Measurements from ENCODE around the gene DAZAP1.

The DAZAP1 gene

GRCh38 chr19:1388637-1389026 is 18.8 kb upstream of the DAZAP1 start:
- peaks cover 5% of the 10 kb centered on the region for H3K4me1 ChIP-seq (ENCODE audit: control insufficient read depth, insufficient read depth, low read length)
- no peak overlapping the region for H3K4me3 ChIP-seq (ENCODE audit: low read length)
- H3K9ac ChIP-seq (ENCODE audit: low read depth, low read length) = no peak overlapping the region
- no peaks in the 10 kb centered on the region for H3K9me3 ChIP-seq (replicated peaks; ENCODE audit: low read length)
- H3K4me2 ChIP-seq (ENCODE audit: low read length) = no peak overlapping the region
- peaks cover 33% of the 10 kb centered on the region for H3K36me3 ChIP-seq (ENCODE audit: insufficient read depth, low read length)
- H3K27me3 ChIP-seq (ENCODE audit: control insufficient read depth, insufficient read depth, low read length) = no peaks in the 10 kb centered on the region

- peaks cover 37% of the 10 kb centered on the region for H3K36me3 ChIP-seq (ENCODE audit: insufficient read depth, low read length)
- peaks cover 5% of the 10 kb centered on the region for H3K4me1 ChIP-seq (ENCODE audit: control insufficient read depth, insufficient read depth, low read length)
- no peaks in the 10 kb centered on the region for H3K27me3 ChIP-seq (ENCODE audit: control insufficient read depth, insufficient read depth, low read length)
- no peak overlapping the region for H3K4me3 ChIP-seq (ENCODE audit: low read length)
- no peaks in the 10 kb centered on the region for H3K9me3 ChIP-seq (replicated peaks; ENCODE audit: low read length)
- no peak overlapping the region for H3K4me2 ChIP-seq (ENCODE audit: low read length)
- H3K9ac ChIP-seq (ENCODE audit: low read depth, low read length) = no peak overlapping the region
Observed at GRCh38 chr19:1389033-1389940, 18.1 kb upstream of the DAZAP1 start.

- peaks cover 37% of the 10 kb centered on the region for H3K36me3 ChIP-seq (ENCODE audit: insufficient read depth, low read length)
Observed at GRCh38 chr19:1390890-1391423, 16.4 kb upstream of the DAZAP1 start.

GRCh38 chr19:1392407-1392806 is 15.0 kb upstream of the DAZAP1 start:
- no peaks in the 10 kb centered on the region for H3K9me3 ChIP-seq (replicated peaks; ENCODE audit: low read length)
- no peaks in the 10 kb centered on the region for H3K4me1 ChIP-seq (ENCODE audit: control insufficient read depth, insufficient read depth, low read length)
- no peak overlapping the region for H3K4me3 ChIP-seq (ENCODE audit: low read length)
- H3K27me3 ChIP-seq (ENCODE audit: control insufficient read depth, insufficient read depth, low read length) = no peaks in the 10 kb centered on the region
- no peak overlapping the region for H3K9ac ChIP-seq (ENCODE audit: low read depth, low read length)
- H3K4me2 ChIP-seq (ENCODE audit: low read length) = no peak overlapping the region
- peaks cover 37% of the 10 kb centered on the region for H3K36me3 ChIP-seq (ENCODE audit: insufficient read depth, low read length)

More at GRCh38 chr19:1390890-1391423, 16.4 kb upstream of the DAZAP1 start:
- Histone ChIP-seq H3K27me3 (ENCODE audit: control insufficient read depth, insufficient read depth, low read length) (no peaks in the 10 kb centered on the region), H3K4me2 (ENCODE audit: low read length) (no peak overlapping the region), H3K9ac (ENCODE audit: low read depth, low read length) (no peak overlapping the region), H3K4me1 (ENCODE audit: control insufficient read depth, insufficient read depth, low read length) (no peaks in the 10 kb centered on the region), H3K9me3 (replicated peaks; ENCODE audit: low read length) (no peaks in the 10 kb centered on the region), H3K4me3 (ENCODE audit: low read length) (no peak overlapping the region)

GRCh38 chr19:1392939-1393530 is 14.4 kb upstream of the DAZAP1 start:
- Histone ChIP-seq H3K36me3 (ENCODE audit: insufficient read depth, low read length) (peaks cover 37% of the 10 kb centered on the region), H3K4me3 (ENCODE audit: low read length) (no peak overlapping the region), H3K9ac (ENCODE audit: low read depth, low read length) (no peak overlapping the region), H3K4me1 (ENCODE audit: control insufficient read depth, insufficient read depth, low read length) (no peaks in the 10 kb centered on the region), H3K4me2 (ENCODE audit: low read length) (no peak overlapping the region), H3K27me3 (ENCODE audit: control insufficient read depth, insufficient read depth, low read length) (no peaks in the 10 kb centered on the region), H3K9me3 (replicated peaks; ENCODE audit: low read length) (no peaks in the 10 kb centered on the region)

- Histone ChIP-seq H3K9ac (ENCODE audit: low read depth, low read length) (no peak overlapping the region), H3K4me2 (ENCODE audit: low read length) (no peak overlapping the region), H3K9me3 (replicated peaks; ENCODE audit: low read length) (no peaks in the 10 kb centered on the region), H3K4me1 (ENCODE audit: control insufficient read depth, insufficient read depth, low read length) (no peaks in the 10 kb centered on the region), H3K27me3 (ENCODE audit: control insufficient read depth, insufficient read depth, low read length) (no peaks in the 10 kb centered on the region), H3K4me3 (ENCODE audit: low read length) (no peak overlapping the region), H3K36me3 (ENCODE audit: insufficient read depth, low read length) (peaks cover 31% of the 10 kb centered on the region)
Observed at GRCh38 chr19:1393841-1394240, 13.5 kb upstream of the DAZAP1 start.

GRCh38 chr19:1394252-1395193 is 12.9 kb upstream of the DAZAP1 start:
- no peaks in the 10 kb centered on the region for H3K4me1 ChIP-seq (ENCODE audit: control insufficient read depth, insufficient read depth, low read length)
- no peaks in the 10 kb centered on the region for H3K9me3 ChIP-seq (replicated peaks; ENCODE audit: low read length)
- no peak overlapping the region for H3K4me3 ChIP-seq (ENCODE audit: low read length)
- H3K9ac ChIP-seq (ENCODE audit: low read depth, low read length) = no peak overlapping the region
- no peaks in the 10 kb centered on the region for H3K27me3 ChIP-seq (ENCODE audit: control insufficient read depth, insufficient read depth, low read length)
- peaks cover 24% of the 10 kb centered on the region for H3K36me3 ChIP-seq (ENCODE audit: insufficient read depth, low read length)
- H3K4me2 ChIP-seq (ENCODE audit: low read length) = no peak overlapping the region

GRCh38 chr19:1395194-1396018 is 12.0 kb upstream of the DAZAP1 start:
- no peak overlapping the region for H3K4me3 ChIP-seq (ENCODE audit: low read length)
- no peaks in the 10 kb centered on the region for H3K9me3 ChIP-seq (replicated peaks; ENCODE audit: low read length)
- peaks cover 19% of the 10 kb centered on the region for H3K36me3 ChIP-seq (ENCODE audit: insufficient read depth, low read length)
- H3K27me3 ChIP-seq (ENCODE audit: control insufficient read depth, insufficient read depth, low read length) = no peaks in the 10 kb centered on the region
- H3K4me1 ChIP-seq (ENCODE audit: control insufficient read depth, insufficient read depth, low read length) = peaks cover 4% of the 10 kb centered on the region
- H3K4me2 ChIP-seq (ENCODE audit: low read length) = no peak overlapping the region
- H3K9ac ChIP-seq (ENCODE audit: low read depth, low read length) = no peak overlapping the region

GRCh38 chr19:1396019-1396767 is 11.2 kb upstream of the DAZAP1 start:
- H3K36me3 ChIP-seq (ENCODE audit: insufficient read depth, low read length) = peaks cover 12% of the 10 kb centered on the region
- no peaks in the 10 kb centered on the region for H3K9me3 ChIP-seq (replicated peaks; ENCODE audit: low read length)
- no peak overlapping the region for H3K4me3 ChIP-seq (ENCODE audit: low read length)
- H3K27me3 ChIP-seq (ENCODE audit: control insufficient read depth, insufficient read depth, low read length) = no peaks in the 10 kb centered on the region
- no peak overlapping the region for H3K4me2 ChIP-seq (ENCODE audit: low read length)
- H3K4me1 ChIP-seq (ENCODE audit: control insufficient read depth, insufficient read depth, low read length) = peaks cover 12% of the 10 kb centered on the region
- no peak overlapping the region for H3K9ac ChIP-seq (ENCODE audit: low read depth, low read length)
